Measurements from ENCODE around the gene CRLF2.
"Not testable (repeated sequence)": the region's sequence is repeated elsewhere in the genome, so short reads cannot be mapped to it uniquely, and the experiment has no call there.

The CRLF2 gene

GRCh38 chrX:1212532-1212931 is at the start of gene CRLF2:
CRLF2 (minus strand) TSS chrX:1212649; CDS start chrX:1212634, 15 bp downstream.
- H3K4me3 ChIP-seq (ENCODE audit: low read depth, low read length) = no peak within 1 kb of the TSS

GRCh38 chrX:1261771-1262170 is 49.3 kb upstream of the CRLF2 start:
- H3K4me3 ChIP-seq (ENCODE audit: low read depth, low read length) = not testable (repeated sequence)

DNA sequence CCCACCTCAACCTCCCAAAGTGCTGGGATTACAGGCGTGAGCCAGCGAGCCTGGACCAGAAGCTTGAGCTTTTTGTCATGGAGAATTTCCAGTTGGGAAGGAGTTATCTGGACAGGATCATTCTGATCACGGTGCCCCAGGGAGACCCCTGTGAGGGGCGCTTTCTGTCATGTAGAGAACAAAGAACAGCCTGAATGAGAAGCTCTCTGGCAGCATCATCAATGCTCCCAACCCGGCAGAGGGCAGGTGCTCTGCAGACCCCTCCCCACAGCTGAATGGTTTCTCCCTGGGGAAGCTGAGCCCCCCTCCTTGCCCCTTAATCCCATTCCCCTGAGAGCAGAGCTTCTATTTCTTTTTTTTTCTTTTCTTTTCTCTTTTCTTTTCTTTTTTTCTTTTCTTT is 48.8 kb upstream of the CRLF2 start:
- H3K4me3 ChIP-seq (ENCODE audit: low read depth, low read length) = no peak overlapping the region

DNA sequence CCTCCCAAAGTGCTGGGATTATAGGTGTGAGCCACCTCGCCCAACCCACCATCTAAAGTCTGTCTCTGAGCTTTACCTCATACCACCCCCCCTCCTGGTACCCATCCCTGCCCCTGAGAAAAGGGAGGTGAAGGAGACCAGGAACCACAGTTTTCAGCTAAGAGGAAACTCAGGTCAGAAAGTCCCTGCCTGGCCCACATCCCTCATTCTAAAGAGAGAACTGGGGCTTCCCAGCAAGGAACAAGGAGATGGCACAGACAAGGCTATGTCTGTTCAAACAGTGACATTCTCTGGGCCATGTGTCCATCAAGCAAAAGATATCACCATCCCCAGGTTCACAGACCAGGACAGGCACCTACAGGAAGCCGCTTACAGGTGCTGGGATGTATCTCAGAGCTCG is 40.4 kb upstream of the CRLF2 start:
- H3K4me3 ChIP-seq (ENCODE audit: low read depth, low read length) = no peak overlapping the region

DNA sequence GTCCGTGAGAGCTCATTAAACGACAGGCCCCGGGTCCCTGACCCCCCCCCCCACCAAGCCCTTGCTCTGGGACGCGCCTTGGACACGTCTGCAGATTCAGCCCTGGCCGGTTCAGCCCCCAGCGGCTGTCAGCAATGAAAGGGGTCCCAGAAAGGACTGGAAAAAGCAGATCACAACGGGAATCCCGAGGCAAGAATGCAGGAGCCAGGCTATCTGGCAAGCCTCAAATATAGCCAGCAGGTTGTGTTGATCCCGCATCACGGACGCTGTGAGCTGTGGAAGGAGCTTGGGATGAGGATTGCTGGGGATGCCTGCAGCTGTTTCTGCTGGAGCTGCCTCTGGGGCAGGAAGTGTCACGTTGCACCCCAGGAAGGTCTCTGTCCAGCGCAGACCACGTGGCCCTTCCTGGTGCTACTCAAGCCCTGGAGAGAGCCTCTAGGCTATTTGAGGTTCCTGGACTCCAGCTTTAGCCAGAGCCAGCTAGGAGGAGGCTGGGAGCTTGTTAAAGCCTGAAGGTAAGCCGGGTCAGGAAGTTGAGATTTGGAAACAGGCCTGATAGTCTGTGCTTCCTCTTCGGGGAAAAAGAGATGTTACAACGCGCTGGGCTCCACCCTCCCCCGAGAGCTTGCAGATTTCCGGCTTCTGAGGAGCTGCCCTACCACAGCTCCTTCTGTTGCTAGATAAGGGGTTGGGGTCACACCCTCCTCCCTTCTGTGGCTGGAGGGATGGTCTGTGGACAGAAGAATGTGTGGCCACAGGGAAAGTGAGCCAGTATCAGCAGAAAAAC is 36.8 kb upstream of the CRLF2 start:
- H3K4me3 ChIP-seq (ENCODE audit: low read depth, low read length) = peak overlapping the region; percentile 27

- H3K4me3 ChIP-seq (ENCODE audit: low read depth, low read length) = peak overlapping the region; percentile 27
These were observed 36.0 kb upstream of the CRLF2 start for GRCh38 chrX:1248331-1249061.

DNA sequence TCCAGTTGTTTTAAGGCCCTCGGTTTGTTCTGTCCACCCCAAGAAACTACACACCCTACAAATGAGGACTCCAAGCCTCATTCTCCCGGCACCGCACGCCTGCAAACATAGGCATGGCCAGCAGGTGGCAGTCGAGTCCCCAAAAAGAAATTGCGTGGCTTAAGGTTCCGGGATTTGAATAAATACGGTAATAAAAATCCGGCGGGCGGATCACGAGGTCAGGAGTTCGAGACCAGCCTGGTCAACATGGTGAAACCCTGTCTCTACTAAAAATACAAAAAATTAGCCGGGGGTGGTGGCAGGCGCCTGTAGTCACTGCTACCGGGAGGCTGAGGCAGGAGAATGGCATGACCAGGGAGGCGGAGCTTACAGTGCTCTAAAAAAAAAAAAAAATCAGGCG is 34.4 kb upstream of the CRLF2 start:
- H3K4me3 ChIP-seq (ENCODE audit: low read depth, low read length) = no peak overlapping the region

GRCh38 chrX:1244164-1245076 is 32.0 kb upstream of the CRLF2 start:
- no peak overlapping the region for H3K4me3 ChIP-seq (ENCODE audit: low read depth, low read length)

GRCh38 chrX:1242891-1243402 is 30.5 kb upstream of the CRLF2 start:
- no peak overlapping the region for H3K4me3 ChIP-seq (ENCODE audit: low read depth, low read length)

- H3K4me3 ChIP-seq (ENCODE audit: low read depth, low read length) = not testable (repeated sequence)
These were observed 28.1 kb upstream of the CRLF2 start for GRCh38 chrX:1240551-1240950.

GRCh38 chrX:1239681-1240142 is 27.3 kb upstream of the CRLF2 start:
- H3K4me3 ChIP-seq (ENCODE audit: low read depth, low read length) = no peak overlapping the region

DNA sequence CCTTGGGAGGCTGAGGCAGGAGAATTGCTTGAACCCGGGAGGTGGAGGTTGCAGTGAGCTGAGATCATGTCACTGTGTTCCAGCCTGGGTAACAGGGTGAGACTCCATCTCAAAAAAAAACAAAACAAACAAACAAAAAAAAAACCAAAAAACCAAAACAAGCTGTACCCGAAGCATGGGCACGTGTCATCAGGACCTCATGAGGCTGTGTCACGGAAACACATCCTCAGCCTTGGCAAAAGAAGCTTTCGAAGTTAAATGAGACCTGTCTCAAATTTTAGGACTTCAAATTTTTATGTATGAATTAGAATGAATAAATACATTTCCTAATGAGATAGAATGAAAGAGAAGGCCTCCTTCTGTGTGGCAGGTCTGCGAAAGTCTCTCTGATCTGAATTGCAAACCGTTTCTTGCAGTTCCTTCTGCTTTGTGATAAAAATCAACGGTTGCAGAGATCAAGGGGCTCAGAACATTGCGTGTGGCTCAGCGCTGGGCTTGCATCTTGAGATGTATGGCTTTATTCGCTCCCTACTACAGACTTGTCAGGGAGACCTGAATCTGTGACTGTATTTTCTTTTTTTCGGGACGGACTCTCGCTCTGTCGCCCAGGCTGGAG is 19.5 kb upstream of the CRLF2 start:
- no peak overlapping the region for H3K4me3 ChIP-seq (ENCODE audit: low read depth, low read length)

- H3K4me3 ChIP-seq (ENCODE audit: low read depth, low read length) = not testable (repeated sequence)
These were observed 15.7 kb upstream of the CRLF2 start for GRCh38 chrX:1228101-1228500.

DNA sequence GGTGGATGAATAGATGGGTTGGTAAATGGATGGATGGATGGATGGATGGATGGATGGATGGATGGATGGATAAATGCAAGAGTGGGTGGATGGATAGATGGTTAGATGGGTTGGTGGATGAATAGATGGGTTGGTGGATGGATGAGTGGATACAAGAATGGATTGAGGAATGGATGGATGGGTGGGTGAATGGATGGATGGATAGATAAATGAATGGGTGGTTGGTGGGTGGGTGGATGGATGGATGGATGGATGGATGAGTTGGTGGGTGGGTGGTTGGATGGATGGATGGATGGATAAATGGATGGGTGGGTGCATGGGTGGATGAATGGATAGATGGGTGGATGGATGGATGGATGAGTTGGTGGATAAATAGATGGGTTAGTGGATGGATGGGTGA is 13.8 kb upstream of the CRLF2 start:
- H3K4me3 ChIP-seq (ENCODE audit: low read depth, low read length) = no peak overlapping the region

GRCh38 chrX:1224954-1225353 is 12.5 kb upstream of the CRLF2 start:
- no peak overlapping the region for H3K4me3 ChIP-seq (ENCODE audit: low read depth, low read length)

GRCh38 chrX:1223242-1223600 is 10.8 kb upstream of the CRLF2 start:
- no peak overlapping the region for H3K4me3 ChIP-seq (ENCODE audit: low read depth, low read length)

DNA sequence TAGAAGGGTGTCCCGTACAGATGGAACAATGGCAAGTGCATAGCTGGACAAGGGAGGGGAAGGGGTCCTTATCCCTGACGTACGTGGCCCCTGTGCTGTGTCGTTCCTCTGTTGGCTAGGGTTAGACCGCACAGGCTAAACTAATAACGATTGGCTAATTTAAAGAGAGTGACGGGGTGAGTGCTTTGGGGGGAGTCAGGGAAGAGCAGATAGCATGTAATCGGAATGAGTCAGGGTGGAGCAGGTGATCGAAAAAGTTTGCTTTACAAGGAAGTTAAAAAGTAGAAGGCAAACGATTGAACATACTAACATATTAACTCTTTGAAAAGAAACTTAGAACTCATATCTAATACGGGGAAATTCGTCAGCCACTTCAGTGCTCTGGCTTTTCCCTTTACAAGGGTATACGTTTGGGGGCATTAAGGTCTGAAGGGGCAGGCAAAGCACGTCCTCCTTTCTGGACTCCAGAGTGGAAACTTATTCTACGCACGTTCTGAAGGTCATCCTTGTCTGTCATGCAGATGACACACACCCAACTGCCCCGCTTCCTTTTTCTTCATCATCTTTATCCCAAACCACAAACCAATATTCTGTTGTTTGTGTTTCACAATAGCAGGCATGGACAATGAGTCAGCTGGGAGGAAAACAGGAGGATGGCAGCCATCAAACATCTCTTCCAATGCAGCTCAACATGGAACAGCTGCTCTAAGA is 10.2 kb upstream of the CRLF2 start:
- H3K4me3 ChIP-seq (ENCODE audit: low read depth, low read length) = no peak overlapping the region

DNA sequence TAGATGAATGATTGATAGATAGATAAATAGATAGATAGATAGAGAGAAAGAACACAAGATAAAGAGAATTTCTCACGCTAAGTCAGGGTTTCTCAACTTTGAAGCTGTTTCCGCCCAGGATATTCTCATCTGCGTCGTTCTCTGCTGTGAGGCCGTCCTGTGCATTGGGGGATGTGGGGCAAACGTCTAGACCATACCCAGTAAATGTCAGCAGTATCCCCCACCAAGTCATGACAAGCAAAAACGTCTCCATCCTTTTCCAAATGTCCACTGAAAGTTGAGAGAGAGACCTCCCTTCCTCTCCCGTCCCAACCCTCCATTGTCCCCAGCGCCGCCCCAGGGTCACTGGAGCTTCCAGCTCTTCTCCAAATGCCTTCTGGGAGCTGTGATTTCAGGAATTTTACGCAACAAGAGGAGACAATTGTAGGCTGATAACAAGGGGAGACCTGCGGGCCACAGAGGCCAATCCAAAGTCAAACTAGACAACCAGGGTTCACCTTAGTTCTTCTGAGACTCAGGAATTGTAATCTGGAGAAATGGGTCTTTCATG is 8.9 kb upstream of the CRLF2 start:
- H3K4me3 ChIP-seq (ENCODE audit: low read depth, low read length) = no peak overlapping the region

GRCh38 chrX:1218286-1218685 is 5.8 kb upstream of the CRLF2 start:
- H3K4me3 ChIP-seq (ENCODE audit: low read depth, low read length) = no peak overlapping the region

Data from iPS-11a (cell line).